Epithelial cell of proximal tubule (primary cell): ENCODE measurements around the gene SLC2A5. TPM values are rescaled to one million over a fixed set of nuclear protein-coding genes. Genes with fewer than 3 reads are reported as not detected.
"Not testable (repeated sequence)": the region's sequence is repeated elsewhere in the genome, so short reads cannot be mapped to it uniquely, and the experiment has no call there.

Experiments
- DNase-seq: peaks from one replicate; pipeline ENCODE4 v3.0.0-alpha.2; 2011; ENCODE audit warnings: low read depth
- H3K4me3 ChIP-seq: 2 replicates; pipeline ENCODE4 v1.5.1; 2011; ENCODE audit warnings: low read depth, mild to moderate bottlenecking, low read length
- CTCF ChIP-seq: conservative IDR thresholded peaks from 2 replicates; pipeline ENCODE4 v1.5.1; 2012; ENCODE audit warnings: low read depth, mild to moderate bottlenecking, low read length
- total RNA-seq: library from RNA; depleted of rRNA; stranded (reverse); fragments of >200 nt; gene quantifications from 2 replicates; pipeline ENCODE4 v1.2.3, GENCODE V29; 2015

The SLC2A5 gene
- total RNA-seq, 1 donor from 2014 or later: not detected

DNA sequence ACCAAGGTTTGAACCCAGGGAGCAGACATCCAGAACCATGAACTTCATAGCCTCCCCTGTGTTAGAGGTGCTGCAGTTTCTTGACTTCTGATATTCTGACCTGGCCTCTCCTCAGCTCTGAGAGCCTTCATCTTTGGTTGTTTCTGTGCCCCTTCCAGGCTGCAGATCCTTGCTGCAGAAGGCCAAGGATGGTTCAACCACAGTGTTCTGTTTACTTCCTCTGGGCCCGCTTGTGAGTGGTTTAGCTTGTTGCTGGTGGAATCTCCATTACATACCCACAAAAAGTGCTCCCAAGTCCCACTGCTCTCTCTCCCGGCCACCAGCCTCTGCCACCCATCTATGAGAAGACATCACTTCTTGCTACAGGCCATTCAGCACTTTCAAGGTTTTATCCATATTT lies 34.2 kb downstream of the SLC2A5 start:
- no peak for TF ChIP-seq CTCF
- DNase-seq: no peak
- H3K4me3 ChIP-seq: no peak overlapping the region

DNA sequence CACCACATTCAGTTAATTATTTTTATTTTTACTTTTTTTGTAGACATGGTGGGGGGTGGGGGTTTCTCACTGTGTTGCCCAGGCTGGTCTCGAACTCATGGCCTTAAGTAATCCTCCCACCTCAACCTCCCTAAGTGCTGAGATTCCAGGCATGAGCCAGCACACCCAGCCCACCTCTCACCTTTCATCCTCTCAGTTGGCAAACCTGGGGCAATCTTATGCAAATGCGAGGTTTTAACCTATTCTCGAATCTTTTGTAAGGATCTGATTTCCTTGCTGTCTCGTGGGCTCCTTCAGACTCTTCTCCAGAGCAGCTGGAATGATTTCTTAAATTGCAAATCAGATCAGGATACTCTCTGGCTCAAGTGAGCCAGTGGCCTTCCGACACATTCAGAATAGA lies 36.1 kb downstream of the SLC2A5 start:
- TF ChIP-seq CTCF: no peak
- H3K4me3 ChIP-seq: no peak overlapping the region
- DNase-seq: no peak

GRCh38 chr1:9031484-9032259 lies 37.8 kb downstream of the SLC2A5 start:
- no peak for DNase-seq
- H3K4me3 ChIP-seq: no peak overlapping the region
- TF ChIP-seq CTCF: no peak

DNA sequence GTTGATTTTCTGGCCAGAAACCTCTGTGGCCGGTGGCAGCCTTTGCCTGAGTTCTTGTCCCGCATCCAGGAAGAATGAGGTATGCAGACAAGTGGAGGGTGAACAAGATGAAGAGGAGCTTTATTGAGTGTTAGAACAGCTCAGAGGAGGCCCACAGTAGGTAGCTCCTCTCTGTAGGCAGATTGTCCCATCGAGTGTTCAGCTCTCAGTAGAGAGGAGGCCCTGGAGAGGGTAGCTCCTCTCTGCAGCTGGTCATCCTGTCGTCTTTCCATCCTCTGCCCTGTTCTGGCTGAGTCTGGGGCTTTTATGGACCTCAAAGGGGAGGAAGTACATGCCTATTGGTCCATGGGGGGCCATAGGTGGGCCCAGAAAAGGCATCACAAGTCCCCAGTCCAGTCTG lies 38.4 kb downstream of the SLC2A5 start:
- not testable (repeated sequence) for DNase-seq, H3K4me3 ChIP-seq

GRCh38 chr1:9028921-9029705 lies 40.3 kb downstream of the SLC2A5 start:
- no peak overlapping the region for H3K4me3 ChIP-seq
- DNase-seq: no peak
- no peak for TF ChIP-seq CTCF

- H3K4me3 ChIP-seq: no peak overlapping the region
- no peak for DNase-seq
- no peak for TF ChIP-seq CTCF
Observed at GRCh38 chr1:9027307-9027706, 42.1 kb downstream of the SLC2A5 start.

DNA sequence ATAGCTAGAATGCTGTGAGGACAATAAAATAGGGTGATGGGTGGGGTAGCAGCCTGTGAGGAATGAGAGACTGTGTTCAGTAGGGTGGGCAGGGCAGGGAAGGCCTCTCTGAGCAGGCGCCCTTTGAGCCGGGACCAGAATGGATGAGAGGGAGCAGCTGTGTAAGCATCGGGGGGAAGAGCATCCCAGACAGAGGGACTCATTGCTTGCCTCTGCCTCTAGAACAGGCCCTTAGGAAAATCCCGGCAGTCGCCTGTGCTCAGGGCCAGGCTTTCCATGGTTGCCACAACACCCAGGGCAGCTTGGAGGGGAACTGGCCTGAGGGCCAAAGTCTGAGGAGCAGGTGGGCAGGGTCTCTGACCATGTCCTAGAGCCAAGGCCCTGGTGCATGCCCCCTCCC lies 44.0 kb downstream of the SLC2A5 start:
- no peak overlapping the region for H3K4me3 ChIP-seq
- DNase-seq: no peak
- TF ChIP-seq CTCF: no peak
